SIG-M5 treated with dmso at 0.1 percent for 504 hours (cell line): ENCODE measurements around the gene PDE8B.

ENCODE experiments used
- DNase-seq: peaks from one replicate; lab custom pipeline; 2025; ENCODE audit not compliant: unreplicated experiment; lab: John Stamatoyannopoulos, UW

Gene PDE8B

GRCh38 chr5:77230727-77231470 is 20.4 kb downstream of the PDE8B start:
- peak; percentile 49 for DNase-seq

GRCh38 chr5:77231471-77232138 is 21.1 kb downstream of the PDE8B start:
- DNase-seq = peak; percentile 46

GRCh38 chr5:77232574-77233358 is 22.3 kb downstream of the PDE8B start:
- DNase-seq = peak; percentile 92

GRCh38 chr5:77235846-77236721 is 25.6 kb downstream of the PDE8B start:
- peak; percentile 26 for DNase-seq

- DNase-seq = peak; percentile 35
Measured at GRCh38 chr5:77239126-77239741, 28.8 kb downstream of the PDE8B start.

- DNase-seq = no peak
Measured at GRCh38 chr5:77241444-77241843, 31.0 kb downstream of the PDE8B start.

- no peak for DNase-seq
Measured at GRCh38 chr5:77249475-77249874, 39.0 kb downstream of the PDE8B start.

- DNase-seq = no peak
Measured at GRCh38 chr5:77250021-77250420, 39.5 kb downstream of the PDE8B start.

GRCh38 chr5:77251921-77252320 is 41.4 kb downstream of the PDE8B start:
- DNase-seq = no peak

GRCh38 chr5:77255617-77256016 is 45.1 kb downstream of the PDE8B start:
- no peak for DNase-seq

GRCh38 chr5:77256406-77256805 is 45.9 kb downstream of the PDE8B start:
- DNase-seq = no peak

- no peak for DNase-seq
Measured at GRCh38 chr5:77258652-77259051, 48.2 kb downstream of the PDE8B start.

GRCh38 chr5:77259476-77259875 is 49.0 kb downstream of the PDE8B start:
- no peak for DNase-seq

- DNase-seq = no peak
Measured at GRCh38 chr5:77262697-77263096, 52.2 kb downstream of the PDE8B start.

- DNase-seq = no peak
Measured at GRCh38 chr5:77266291-77266690, 55.8 kb downstream of the PDE8B start.

GRCh38 chr5:77267496-77267895 is 57.0 kb downstream of the PDE8B start:
- DNase-seq = peak; percentile 29

- DNase-seq = no peak
Measured at GRCh38 chr5:77272206-77272605, 61.7 kb downstream of the PDE8B start.

GRCh38 chr5:77277759-77278158 is 67.3 kb downstream of the PDE8B start:
- no peak for DNase-seq

GRCh38 chr5:77280036-77280435 is 69.6 kb downstream of the PDE8B start:
- no peak for DNase-seq

GRCh38 chr5:77281969-77282336 is 71.5 kb downstream of the PDE8B start:
- DNase-seq = no peak
